ENCODE measurements around the gene ADARB2.

ADARB2 gene

DNA sequence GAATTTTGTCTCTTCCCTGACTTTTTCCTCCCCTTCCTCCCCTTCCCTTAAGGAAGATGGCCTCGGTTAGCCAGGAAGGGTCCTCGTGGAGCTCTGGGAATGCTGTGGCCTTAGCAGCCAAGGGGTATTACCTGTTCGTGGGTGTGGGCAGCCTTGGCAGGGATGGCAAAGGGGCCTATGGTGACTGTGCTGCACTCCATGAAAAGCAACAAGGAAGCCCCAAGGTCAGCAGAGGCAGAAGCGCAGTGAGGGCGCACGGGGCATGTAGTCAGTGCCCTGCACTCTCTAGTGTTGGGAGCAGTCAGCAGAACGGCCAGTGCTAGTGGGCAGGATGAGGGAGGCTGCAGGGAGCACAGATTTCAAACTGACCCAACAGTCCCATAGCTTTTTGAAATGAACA, 191.8 kb downstream of the ADARB2 start:
- H3K27me3 ChIP-seq: no peaks in the 10 kb centered on the region
- no peaks in the 10 kb centered on the region for H3K9me3 ChIP-seq
- TF ChIP-seq CTCF (IDR thresholded peaks at IDR 0.05; ENCODE audit: low read depth, low read length): no peak
- no peak overlapping the region for H3K4me3 ChIP-seq (ENCODE audit: low read depth, low read length)
- H3K36me3 ChIP-seq: no peaks in the 10 kb centered on the region
- no peaks in the 10 kb centered on the region for H3K4me1 ChIP-seq
- no peak for DNase-seq

DNA sequence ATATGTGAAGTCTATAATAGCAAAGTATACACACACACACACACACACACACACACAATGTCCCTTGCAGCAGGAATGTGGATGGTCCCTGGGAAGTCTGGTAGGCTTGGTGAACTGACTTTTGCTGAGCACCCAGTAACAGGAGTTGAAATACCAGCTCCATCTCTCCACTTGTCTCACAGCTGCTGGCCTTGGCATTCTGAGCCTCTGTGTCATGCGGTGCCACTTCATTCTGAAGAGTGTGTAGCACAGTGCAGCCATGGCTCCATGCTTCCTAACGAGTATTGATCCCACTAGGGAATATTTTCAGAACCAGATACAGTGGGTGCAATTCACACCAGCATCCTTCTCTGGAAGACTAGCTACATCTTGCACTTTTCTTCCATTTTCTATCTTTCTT, 192.4 kb downstream of the ADARB2 start:
- TF ChIP-seq CTCF (IDR thresholded peaks at IDR 0.05; ENCODE audit: low read depth, low read length): no peak
- no peaks in the 10 kb centered on the region for H3K27me3 ChIP-seq
- no peaks in the 10 kb centered on the region for H3K36me3 ChIP-seq
- H3K4me1 ChIP-seq: no peaks in the 10 kb centered on the region
- H3K4me3 ChIP-seq (ENCODE audit: low read depth, low read length): no peak overlapping the region
- no peaks in the 10 kb centered on the region for H3K9me3 ChIP-seq
- DNase-seq: no peak

- no peak for TF ChIP-seq CTCF (IDR thresholded peaks at IDR 0.05; ENCODE audit: low read depth, low read length)
- H3K27me3 ChIP-seq: no peaks in the 10 kb centered on the region
Observed at GRCh38 chr10:1544209-1544673, 193.1 kb downstream of the ADARB2 start.

DNA sequence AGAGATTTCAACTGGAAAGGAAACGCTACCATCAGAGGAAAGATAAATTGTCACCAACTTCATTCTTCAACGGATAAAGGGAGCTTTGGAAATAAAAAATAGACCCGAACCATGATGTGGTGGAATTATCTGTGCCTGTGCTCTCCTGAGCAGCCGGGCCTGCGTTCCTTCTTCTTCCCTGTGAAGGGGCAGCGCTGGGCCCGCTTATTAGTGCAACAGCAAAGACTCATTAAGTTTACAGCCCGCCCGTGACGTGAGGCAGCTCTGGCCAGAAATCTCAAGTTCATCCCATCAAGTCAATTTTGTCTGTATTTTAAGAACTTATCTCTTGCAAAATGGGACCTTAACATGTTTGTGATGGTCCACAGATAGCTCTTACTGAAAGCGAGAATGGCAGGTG, 193.7 kb downstream of the ADARB2 start:
- no peaks in the 10 kb centered on the region for H3K36me3 ChIP-seq
- TF ChIP-seq CTCF (IDR thresholded peaks at IDR 0.05; ENCODE audit: low read depth, low read length): no peak

More at GRCh38 chr10:1544209-1544673, 193.1 kb downstream of the ADARB2 start:
- Histone ChIP-seq H3K9me3 (no peaks in the 10 kb centered on the region), H3K4me3 (ENCODE audit: low read depth, low read length) (no peak overlapping the region), H3K36me3 (no peaks in the 10 kb centered on the region), H3K4me1 (no peaks in the 10 kb centered on the region)
- no peak for DNase-seq

GRCh38 chr10:1542941-1543340, 194.4 kb downstream of the ADARB2 start:
- H3K36me3 ChIP-seq: no peaks in the 10 kb centered on the region
- no peak overlapping the region for H3K4me3 ChIP-seq (ENCODE audit: low read depth, low read length)
- no peaks in the 10 kb centered on the region for H3K4me1 ChIP-seq
- DNase-seq: no peak
- no peaks in the 10 kb centered on the region for H3K9me3 ChIP-seq
- no peak for TF ChIP-seq CTCF (IDR thresholded peaks at IDR 0.05; ENCODE audit: low read depth, low read length)
- H3K27me3 ChIP-seq: no peaks in the 10 kb centered on the region

More for the DNA sequence above, 193.7 kb downstream of the ADARB2 start:
- Histone ChIP-seq H3K27me3 (no peaks in the 10 kb centered on the region), H3K4me1 (no peaks in the 10 kb centered on the region), H3K4me3 (ENCODE audit: low read depth, low read length) (no peak overlapping the region), H3K9me3 (no peaks in the 10 kb centered on the region)
- no peak for DNase-seq

GRCh38 chr10:1540144-1540543, 197.2 kb downstream of the ADARB2 start:
- H3K9me3 ChIP-seq: no peaks in the 10 kb centered on the region
- H3K27me3 ChIP-seq: no peaks in the 10 kb centered on the region
- no peak for DNase-seq
- TF ChIP-seq CTCF (IDR thresholded peaks at IDR 0.05; ENCODE audit: low read depth, low read length): no peak
- H3K4me1 ChIP-seq: no peaks in the 10 kb centered on the region
- H3K4me3 ChIP-seq (ENCODE audit: low read depth, low read length): no peak overlapping the region
- no peaks in the 10 kb centered on the region for H3K36me3 ChIP-seq

Data from BE2C (cell line).